ENCODE data around the gene B4GALNT2. TPM values are rescaled to one million over a fixed set of nuclear protein-coding genes. Genes with fewer than 3 reads are reported as not detected.

The B4GALNT2 gene
- total and polyA plus RNA-seq, 2 donors (not counting 3 experiments of a cell fraction or from before 2014, with no cell fraction given), result 0.11 TPM; not detected in 1

DNA sequence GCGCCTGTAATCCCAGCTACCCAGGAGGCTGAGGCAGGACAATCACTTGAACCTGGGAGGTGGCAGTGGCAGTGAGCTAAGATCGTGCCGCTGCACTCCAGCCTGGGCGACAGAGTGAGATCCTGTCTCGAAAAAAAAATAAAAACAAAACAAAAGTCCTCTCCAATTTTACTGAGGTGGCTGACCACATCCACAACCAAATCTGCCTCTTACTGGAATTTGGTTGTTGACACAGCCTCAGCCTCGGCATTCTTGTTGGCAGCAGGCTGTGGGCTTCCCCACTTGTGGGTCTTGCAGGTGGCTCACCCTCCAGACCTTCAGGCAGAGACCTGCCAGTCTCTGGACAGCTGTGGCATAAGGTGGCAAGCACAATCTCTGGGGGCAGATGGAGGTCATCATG lies 15.6 kb downstream of the B4GALNT2 start:
- dilution Hi-C loops (cut with MboI; ENCODE audit: extremely low pct_ligation_motif_present, low sequenced_read_pairs), result no loop called here
- Histone ChIP-seq H3K4me2 (ENCODE audit: insufficient read depth, low read length) (no peak overlapping the region), H3K9me1 (replicated peaks; ENCODE audit: control insufficient read depth, extremely low read depth, insufficient read depth, low read length) (no peaks in the 10 kb centered on the region), H3K27me3 (ENCODE audit: control insufficient read depth in 2 of 2, insufficient read depth in 2 of 2, low read length in 2 of 2) (no peaks in the 10 kb centered on the region), H3K9ac (replicated peaks; ENCODE audit: extremely low read depth, insufficient read depth, low read length) (no peak overlapping the region), H3K9me3 (replicated peaks; ENCODE audit: control insufficient read depth, insufficient read depth, low read length) (no peaks in the 10 kb centered on the region), H3K79me2 (ENCODE audit: control insufficient read depth, insufficient read depth, low read length) (no peaks in the 10 kb centered on the region), H3K27ac (ENCODE audit: insufficient read depth, low read depth, low read length) (no peak overlapping the region), H2AFZ (ENCODE audit: low read depth, low read length) (no peak overlapping the region), H3K36me3 (ENCODE audit: control insufficient read depth in 2 of 2, extremely low read depth in 1 of 2, insufficient read depth in 2 of 2, low read length in 2 of 2) (no peaks in the 10 kb centered on the region), H4K20me1 (replicated peaks; ENCODE audit: control insufficient read depth, extremely low read depth, insufficient read depth, low read length) (no peaks in the 10 kb centered on the region), H3K4me3 (replicated peaks in 1 of 3; ENCODE audit: insufficient read depth in 1 of 3, low read depth in 1 of 3, low read length in 3 of 3) (no peak overlapping the region), H3K4me1 (ENCODE audit: control insufficient read depth, extremely low read depth, insufficient read depth, low read length) (peaks cover 5% of the 10 kb centered on the region)
- ChIA-PET CTCF (interaction anchor here (0.5 to 0.6 kb wide), 2 partner anchors 108 to 326 kb away, joined by 3 to 5 read pairs; no protein-coding TSS in a partner anchor), POLR2A (no interaction called here)
- no TSS peak for BruUV-seq (replicated peaks)
- TF ChIP-seq JUN (IDR thresholded peaks at IDR 0.05; ENCODE audit: borderline replicate concordance, insufficient read depth, insufficient read length, low read depth), result no peak
- no peak for TF ChIP-seq GATA2 (IDR thresholded peaks at IDR 0.05; ENCODE audit: insufficient read depth, insufficient read length, low read depth, low read length)
- TF ChIP-seq, protein P1, sequence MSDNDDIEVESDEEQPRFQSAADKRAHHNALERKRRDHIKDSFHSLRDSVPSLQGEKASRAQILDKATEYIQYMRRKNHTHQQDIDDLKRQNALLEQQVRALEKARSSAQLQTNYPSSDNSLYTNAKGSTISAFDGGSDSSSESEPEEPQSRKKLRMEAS (IDR thresholded peaks at IDR 0.05; ENCODE audit: insufficient read depth, insufficient read length), result no peak
- no peak for TF ChIP-seq CTCF (IDR thresholded peaks at IDR 0.05; ENCODE audit: extremely low read depth in 1 of 2, insufficient read depth in 1 of 2, low read depth in 1 of 2, low read length in 2 of 2)
- no peak for TF ChIP-seq POLR2A (IDR thresholded peaks at IDR 0.05; ENCODE audit: low read depth, low read length)
- TF ChIP-seq FOS (IDR thresholded peaks at IDR 0.05; ENCODE audit: borderline replicate concordance, insufficient read depth, low read length), result no peak
- no peak for TF ChIP-seq EZH2 (IDR thresholded peaks at IDR 0.05; ENCODE audit: borderline replicate concordance, low read depth, low read length, severe bottlenecking)
- DNase-seq (ENCODE audit: low read depth, low spot score), result no peak
- intact Hi-C loops (cut with micrococcal nuclease), result no loop called here
- no peak for FAIRE-seq

All from endothelial cell of umbilical vein (primary cell).